ENCODE measurements around the gene GAREM1.

- TF ChIP-seq CTCF (IDR thresholded peaks at IDR 0.05): no peak
- no peak for TF ChIP-seq POLR2AphosphoS5 (IDR thresholded peaks at IDR 0.05)
Observed at GRCh38 chr18:32372047-32372380, 98.7 kb downstream of the GAREM1 start.
